Activated gamma-delta T cell treated with Interleukin-2 at 50 U/mL for 16 hours (primary cell): Measurements from ENCODE around the gene KRT85.

Source experiments
- DNase-seq: peaks from one replicate; pipeline ENCODE4 v3.0.0-alpha.2; 2020

The KRT85 gene

GRCh38 chr12:52392465-52393007, 25.3 kb upstream of the KRT85 start:
- no peak for DNase-seq

- no peak for DNase-seq
These were observed 24.3 kb upstream of the KRT85 start for GRCh38 chr12:52391618-52392002.

GRCh38 chr12:52390739-52391617, 23.7 kb upstream of the KRT85 start:
- no peak for DNase-seq

GRCh38 chr12:52389313-52390207, 22.3 kb upstream of the KRT85 start:
- DNase-seq = no peak

- no peak for DNase-seq
These were observed 20.6 kb upstream of the KRT85 start for GRCh38 chr12:52387859-52388258.

- DNase-seq = no peak
These were observed 18.0 kb upstream of the KRT85 start, which contains the start of gene KRT84 for GRCh38 chr12:52385226-52385702. Gene KRT84, minus strand, starts transcription at chr12:52385652. Its CDS starts 67 bp downstream, at chr12:52385585.

- no peak for DNase-seq
These were observed 16.1 kb upstream of the KRT85 start for GRCh38 chr12:52383331-52383730.

GRCh38 chr12:52382854-52383253, 15.6 kb upstream of the KRT85 start:
- no peak for DNase-seq

- DNase-seq = no peak
These were observed 13.9 kb upstream of the KRT85 start for GRCh38 chr12:52381206-52381605.

GRCh38 chr12:52380271-52380694, 13.0 kb upstream of the KRT85 start:
- DNase-seq = no peak

- DNase-seq = no peak
These were observed 12.3 kb upstream of the KRT85 start for GRCh38 chr12:52379536-52379935.

GRCh38 chr12:52378091-52378490, 10.8 kb upstream of the KRT85 start:
- DNase-seq = no peak

GRCh38 chr12:52377266-52377665, 10.0 kb upstream of the KRT85 start:
- DNase-seq = no peak

GRCh38 chr12:52372216-52373154, 5.2 kb upstream of the KRT85 start:
- DNase-seq = peak; percentile 48

- DNase-seq = no peak
These were observed 4.4 kb upstream of the KRT85 start for GRCh38 chr12:52371716-52372115.

GRCh38 chr12:52370926-52371608, 3.8 kb upstream of the KRT85 start:
- no peak for DNase-seq

GRCh38 chr12:52369809-52370208, 2.5 kb upstream of the KRT85 start:
- DNase-seq = no peak

GRCh38 chr12:52369211-52369610, 1.9 kb upstream of the KRT85 start:
- DNase-seq = no peak

GRCh38 chr12:52368508-52368907, 1.2 kb upstream of the KRT85 start:
- no peak for DNase-seq

- DNase-seq = no peak
These were observed 595 bp upstream of the KRT85 start for GRCh38 chr12:52367876-52368275.

GRCh38 chr12:52364901-52365489, 2.3 kb downstream of the KRT85 start:
- DNase-seq = no peak
